ENCODE results near the gene AGBL1.

Gene AGBL1

DNA sequence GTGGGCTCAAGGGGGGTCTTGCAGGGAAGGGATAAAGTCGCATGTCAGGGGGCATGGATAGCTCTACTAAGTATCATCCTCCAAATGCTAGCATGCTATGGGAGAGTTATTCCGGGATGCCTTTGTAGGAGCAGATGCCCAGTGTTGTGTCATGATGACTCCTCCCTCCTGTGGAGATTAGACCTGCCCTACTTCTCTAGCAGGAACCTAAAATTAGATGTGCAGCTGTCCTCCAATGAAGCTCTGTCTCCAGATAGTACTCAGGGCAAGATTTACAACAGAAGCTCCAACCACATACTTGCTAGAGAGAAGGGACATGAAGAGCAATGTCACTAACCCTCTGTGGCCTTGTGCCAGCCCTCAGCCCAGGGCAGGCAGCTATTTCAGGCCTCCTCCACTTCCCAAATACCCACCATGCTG lies 82.5 kb downstream of the AGBL1 start:
- no peaks in the 10 kb centered on the region for H3F3A ChIP-seq (ENCODE audit: insufficient read depth)
- TF ChIP-seq, protein P1, sequence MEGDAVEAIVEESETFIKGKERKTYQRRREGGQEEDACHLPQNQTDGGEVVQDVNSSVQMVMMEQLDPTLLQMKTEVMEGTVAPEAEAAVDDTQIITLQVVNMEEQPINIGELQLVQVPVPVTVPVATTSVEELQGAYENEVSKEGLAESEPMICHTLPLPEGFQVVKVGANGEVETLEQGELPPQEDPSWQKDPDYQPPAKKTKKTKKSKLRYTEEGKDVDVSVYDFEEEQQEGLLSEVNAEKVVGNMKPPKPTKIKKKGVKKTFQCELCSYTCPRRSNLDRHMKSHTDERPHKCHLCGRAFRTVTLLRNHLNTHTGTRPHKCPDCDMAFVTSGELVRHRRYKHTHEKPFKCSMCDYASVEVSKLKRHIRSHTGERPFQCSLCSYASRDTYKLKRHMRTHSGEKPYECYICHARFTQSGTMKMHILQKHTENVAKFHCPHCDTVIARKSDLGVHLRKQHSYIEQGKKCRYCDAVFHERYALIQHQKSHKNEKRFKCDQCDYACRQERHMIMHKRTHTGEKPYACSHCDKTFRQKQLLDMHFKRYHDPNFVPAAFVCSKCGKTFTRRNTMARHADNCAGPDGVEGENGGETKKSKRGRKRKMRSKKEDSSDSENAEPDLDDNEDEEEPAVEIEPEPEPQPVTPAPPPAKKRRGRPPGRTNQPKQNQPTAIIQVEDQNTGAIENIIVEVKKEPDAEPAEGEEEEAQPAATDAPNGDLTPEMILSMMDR (IDR thresholded peaks at IDR 0.05; ENCODE audit: insufficient read depth, low read length, poor library complexity, severe bottlenecking), result no peak
- no peak for TF ChIP-seq EZH2phosphoT487 (conservative IDR thresholded peaks at IDR 0.05; ENCODE audit: low read length)
- no peaks in the 10 kb centered on the region for H4K20me1 ChIP-seq (ENCODE audit: low read depth, low read length)
- no peaks in the 10 kb centered on the region for H3K9me2 ChIP-seq (replicated peaks; ENCODE audit: insufficient read depth, low read length)
- H3K79me2 ChIP-seq (ENCODE audit: insufficient read depth, low read length), result no peaks in the 10 kb centered on the region
- no peak overlapping the region for H3K27ac ChIP-seq (ENCODE audit: low read depth, low read length)
- H3K4me3 ChIP-seq (ENCODE audit: insufficient read depth, low read length, poor library complexity, severe bottlenecking), result no peak overlapping the region
- no peak overlapping the region for H3K9ac ChIP-seq (ENCODE audit: low read length)
- no peaks in the 10 kb centered on the region for H3K27me3 ChIP-seq (ENCODE audit: low read length)
- no peaks in the 10 kb centered on the region for H3K9me3 ChIP-seq (ENCODE audit: insufficient read depth, low read length)
- no peak overlapping the region for H2AFZ ChIP-seq (ENCODE audit: low read depth, low read length, severe bottlenecking)
- no peak overlapping the region for H3K4me2 ChIP-seq (ENCODE audit: low read depth, low read length, poor library complexity, severe bottlenecking)
- H3K36me3 ChIP-seq (ENCODE audit: low read length), result no peaks in the 10 kb centered on the region

DNA sequence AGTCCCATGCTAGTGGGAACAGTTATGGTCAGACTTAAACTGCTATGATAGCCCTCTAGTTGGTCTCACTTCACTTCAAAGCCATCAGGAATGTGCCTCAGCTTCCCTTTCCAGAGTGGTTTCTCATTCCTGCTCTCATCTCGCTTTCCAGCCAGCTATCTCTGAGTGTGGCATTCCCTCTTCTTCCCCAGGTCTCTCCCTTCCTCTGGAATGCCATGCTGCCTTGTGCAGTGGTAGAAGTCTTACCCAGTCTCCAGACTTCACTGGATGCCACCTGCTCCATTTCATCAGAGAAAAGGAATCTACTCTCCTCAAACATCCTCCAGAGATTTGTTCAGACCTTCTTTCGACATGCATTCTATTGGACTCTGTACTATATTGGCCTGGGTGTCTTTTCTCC lies 83.0 kb downstream of the AGBL1 start:
- H3K27ac ChIP-seq (ENCODE audit: low read depth, low read length), result no peak overlapping the region
- no peaks in the 10 kb centered on the region for H3K9me2 ChIP-seq (replicated peaks; ENCODE audit: insufficient read depth, low read length)

DNA sequence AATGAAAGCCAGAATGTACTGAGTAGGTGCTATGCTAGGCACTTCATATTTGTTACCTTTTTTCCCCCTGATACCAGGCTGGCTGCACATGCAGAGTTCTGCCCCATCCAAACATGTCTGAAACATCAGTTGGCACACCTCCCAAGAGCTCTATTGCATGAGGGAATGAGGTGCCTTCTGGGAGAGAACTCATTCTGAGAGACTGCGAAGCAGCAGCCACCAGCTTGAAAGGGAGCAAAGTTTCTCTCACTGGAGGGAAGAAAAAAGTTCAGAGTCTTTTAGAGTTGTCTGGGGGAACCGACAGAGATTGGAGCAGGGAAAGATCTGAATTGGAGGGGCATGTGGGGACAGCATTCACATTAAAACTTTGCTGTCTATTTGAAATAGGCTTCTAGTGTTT lies 84.1 kb downstream of the AGBL1 start:
- Histone ChIP-seq H3K27ac (ENCODE audit: low read depth, low read length) (no peak overlapping the region), H3K4me2 (ENCODE audit: low read depth, low read length, poor library complexity, severe bottlenecking) (no peak overlapping the region)
- no peak for TF ChIP-seq EZH2phosphoT487 (conservative IDR thresholded peaks at IDR 0.05; ENCODE audit: low read length)
- TF ChIP-seq, protein P1 (IDR thresholded peaks at IDR 0.05; ENCODE audit: insufficient read depth, low read length, poor library complexity, severe bottlenecking), result no peak

More for the DNA sequence above, 83.0 kb downstream of the AGBL1 start:
- H3K4me3 ChIP-seq (ENCODE audit: insufficient read depth, low read length, poor library complexity, severe bottlenecking), result no peak overlapping the region
- no peaks in the 10 kb centered on the region for H3K79me2 ChIP-seq (ENCODE audit: insufficient read depth, low read length)
- no peaks in the 10 kb centered on the region for H3K36me3 ChIP-seq (ENCODE audit: low read length)
- H3K9me3 ChIP-seq (ENCODE audit: insufficient read depth, low read length), result no peaks in the 10 kb centered on the region
- H3K9ac ChIP-seq (ENCODE audit: low read length), result no peak overlapping the region
- no peaks in the 10 kb centered on the region for H4K20me1 ChIP-seq (ENCODE audit: low read depth, low read length)
- no peak overlapping the region for H3K4me2 ChIP-seq (ENCODE audit: low read depth, low read length, poor library complexity, severe bottlenecking)
- TF ChIP-seq, protein P1 (IDR thresholded peaks at IDR 0.05; ENCODE audit: insufficient read depth, low read length, poor library complexity, severe bottlenecking), result no peak
- TF ChIP-seq EZH2phosphoT487 (conservative IDR thresholded peaks at IDR 0.05; ENCODE audit: low read length), result no peak
- H2AFZ ChIP-seq (ENCODE audit: low read depth, low read length, severe bottlenecking), result no peak overlapping the region
- H3K27me3 ChIP-seq (ENCODE audit: low read length), result no peaks in the 10 kb centered on the region
- no peaks in the 10 kb centered on the region for H3F3A ChIP-seq (ENCODE audit: insufficient read depth)

More for the DNA sequence above, 84.1 kb downstream of the AGBL1 start:
- no peaks in the 10 kb centered on the region for H3K9me3 ChIP-seq (ENCODE audit: insufficient read depth, low read length)
- no peaks in the 10 kb centered on the region for H3F3A ChIP-seq (ENCODE audit: insufficient read depth)
- H3K36me3 ChIP-seq (ENCODE audit: low read length), result no peaks in the 10 kb centered on the region
- no peak overlapping the region for H3K4me3 ChIP-seq (ENCODE audit: insufficient read depth, low read length, poor library complexity, severe bottlenecking)
- H2AFZ ChIP-seq (ENCODE audit: low read depth, low read length, severe bottlenecking), result no peak overlapping the region
- H3K27me3 ChIP-seq (ENCODE audit: low read length), result no peaks in the 10 kb centered on the region
- no peaks in the 10 kb centered on the region for H3K79me2 ChIP-seq (ENCODE audit: insufficient read depth, low read length)
- no peak overlapping the region for H3K9ac ChIP-seq (ENCODE audit: low read length)
- H4K20me1 ChIP-seq (ENCODE audit: low read depth, low read length), result no peaks in the 10 kb centered on the region
- H3K9me2 ChIP-seq (replicated peaks; ENCODE audit: insufficient read depth, low read length), result no peaks in the 10 kb centered on the region

Data from SU-DHL-6 (cell line).